Measurements from ENCODE around the gene TASOR2. TPM values are rescaled to one million over a fixed set of nuclear protein-coding genes. Genes with fewer than 3 reads are reported as not detected.

Gene TASOR2
- total RNA-seq, 1 donor from 2014 or later = 87.2 TPM

DNA sequence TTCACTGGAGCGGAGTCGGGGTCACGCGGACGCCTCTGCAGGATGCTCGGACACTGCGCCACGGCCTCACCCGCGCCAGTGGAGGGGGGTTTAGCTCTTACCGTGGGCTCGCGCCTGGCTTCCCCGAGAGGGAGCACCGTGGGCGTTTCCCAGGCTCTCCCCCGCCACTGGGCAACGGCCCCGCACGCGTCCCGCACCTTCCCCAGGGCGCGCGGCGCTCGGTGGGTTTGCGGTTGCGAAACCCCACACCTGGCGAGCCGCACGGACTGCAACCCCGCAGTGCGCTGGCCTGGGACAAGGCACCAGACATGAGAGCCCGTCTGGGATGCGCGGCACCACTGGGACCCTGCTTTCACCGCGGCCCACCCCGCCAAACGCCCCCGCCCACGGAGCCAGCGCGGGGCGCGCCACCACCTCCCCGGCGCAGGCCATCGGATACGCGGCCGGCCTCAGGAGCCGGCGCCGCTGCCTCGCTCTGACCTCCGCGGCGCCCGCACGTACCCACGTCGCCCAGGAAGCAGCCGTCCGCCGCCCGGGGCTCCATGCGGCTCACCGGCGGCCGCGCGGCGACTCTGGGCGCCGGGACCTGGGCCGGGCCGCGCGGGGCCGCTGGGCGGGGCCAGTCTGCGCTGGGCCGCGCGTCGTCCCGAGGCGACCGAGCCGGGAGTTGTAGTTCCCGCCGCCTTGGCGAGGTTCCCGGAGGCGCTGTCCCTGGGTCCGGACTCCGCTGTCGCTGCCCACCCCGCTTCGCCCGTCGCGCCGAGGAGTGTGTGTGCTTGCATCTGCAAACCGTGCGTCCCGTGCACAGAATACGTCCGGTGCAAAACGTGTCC is 18.4 kb upstream of the TASOR2 start, which contains the start of gene ASB13:
Gene ASB13 (minus strand): TSS at position 588 of the 833 bp plus-strand sequence. CDS start 44 bp downstream, at position 544.
- no peak for TF ChIP-seq EZH2 (IDR thresholded peaks at IDR 0.05; ENCODE audit: insufficient read depth, low read length)
- TF ChIP-seq, protein P1, sequence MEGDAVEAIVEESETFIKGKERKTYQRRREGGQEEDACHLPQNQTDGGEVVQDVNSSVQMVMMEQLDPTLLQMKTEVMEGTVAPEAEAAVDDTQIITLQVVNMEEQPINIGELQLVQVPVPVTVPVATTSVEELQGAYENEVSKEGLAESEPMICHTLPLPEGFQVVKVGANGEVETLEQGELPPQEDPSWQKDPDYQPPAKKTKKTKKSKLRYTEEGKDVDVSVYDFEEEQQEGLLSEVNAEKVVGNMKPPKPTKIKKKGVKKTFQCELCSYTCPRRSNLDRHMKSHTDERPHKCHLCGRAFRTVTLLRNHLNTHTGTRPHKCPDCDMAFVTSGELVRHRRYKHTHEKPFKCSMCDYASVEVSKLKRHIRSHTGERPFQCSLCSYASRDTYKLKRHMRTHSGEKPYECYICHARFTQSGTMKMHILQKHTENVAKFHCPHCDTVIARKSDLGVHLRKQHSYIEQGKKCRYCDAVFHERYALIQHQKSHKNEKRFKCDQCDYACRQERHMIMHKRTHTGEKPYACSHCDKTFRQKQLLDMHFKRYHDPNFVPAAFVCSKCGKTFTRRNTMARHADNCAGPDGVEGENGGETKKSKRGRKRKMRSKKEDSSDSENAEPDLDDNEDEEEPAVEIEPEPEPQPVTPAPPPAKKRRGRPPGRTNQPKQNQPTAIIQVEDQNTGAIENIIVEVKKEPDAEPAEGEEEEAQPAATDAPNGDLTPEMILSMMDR (IDR thresholded peaks at IDR 0.05; ENCODE audit: insufficient read depth, low read depth, low read length) = no peak
- H3K9me3 ChIP-seq (ENCODE audit: insufficient read depth, low read depth, low read length) = no peaks in the 10 kb centered on the region
- H3K4me1 Mint-ChIP-seq (ENCODE audit: low read depth, unreplicated experiment) = no peaks in the 10 kb centered on the region
- peaks cover under 1% of the 10 kb centered on the region for H3K9me3 Mint-ChIP-seq (ENCODE audit: unreplicated experiment)
- H3K27ac Mint-ChIP-seq (ENCODE audit: unreplicated experiment) = peak within 1 kb of the TSS; percentile 55
- H3K4me3 Mint-ChIP-seq (ENCODE audit: unreplicated experiment) = peak within 1 kb of the TSS; percentile 92
- H2AFZ ChIP-seq (ENCODE audit: low read depth, low read length) = peak within 1 kb of the TSS; percentile 98
- H3K36me3 ChIP-seq (ENCODE audit: insufficient read depth, low read length) = no peaks in the 10 kb centered on the region
- peak within 1 kb of the TSS; percentile 68 for H3K4me3 ChIP-seq (ENCODE audit: insufficient read depth, low read depth, low read length)
- H3K27ac ChIP-seq (ENCODE audit: low read depth, low read length) = no peak within 1 kb of the TSS
- FAIRE-seq (no peak), DNase-seq (ENCODE audit: low read depth) (no peak)
- H3K4me2 ChIP-seq (ENCODE audit: low read length) = peak within 1 kb of the TSS; percentile 93
- H3K27me3 ChIP-seq (ENCODE audit: insufficient read depth, low read length) = peaks cover 5% of the 10 kb centered on the region
- peaks cover 13% of the 10 kb centered on the region for H3K27me3 Mint-ChIP-seq (ENCODE audit: low read depth, unreplicated experiment)
- H3K9ac ChIP-seq (ENCODE audit: low read length) = peak within 1 kb of the TSS; percentile 76
- no peaks in the 10 kb centered on the region for H3K79me2 ChIP-seq (ENCODE audit: insufficient read depth, low read length)
- H3K36me3 Mint-ChIP-seq (ENCODE audit: low read depth, unreplicated experiment) = no peaks in the 10 kb centered on the region
- peaks cover 12% of the 10 kb centered on the region for H3K4me1 ChIP-seq (ENCODE audit: insufficient read depth, low read length)
- H4K20me1 ChIP-seq (ENCODE audit: insufficient read depth, low read length) = no peaks in the 10 kb centered on the region

DNA sequence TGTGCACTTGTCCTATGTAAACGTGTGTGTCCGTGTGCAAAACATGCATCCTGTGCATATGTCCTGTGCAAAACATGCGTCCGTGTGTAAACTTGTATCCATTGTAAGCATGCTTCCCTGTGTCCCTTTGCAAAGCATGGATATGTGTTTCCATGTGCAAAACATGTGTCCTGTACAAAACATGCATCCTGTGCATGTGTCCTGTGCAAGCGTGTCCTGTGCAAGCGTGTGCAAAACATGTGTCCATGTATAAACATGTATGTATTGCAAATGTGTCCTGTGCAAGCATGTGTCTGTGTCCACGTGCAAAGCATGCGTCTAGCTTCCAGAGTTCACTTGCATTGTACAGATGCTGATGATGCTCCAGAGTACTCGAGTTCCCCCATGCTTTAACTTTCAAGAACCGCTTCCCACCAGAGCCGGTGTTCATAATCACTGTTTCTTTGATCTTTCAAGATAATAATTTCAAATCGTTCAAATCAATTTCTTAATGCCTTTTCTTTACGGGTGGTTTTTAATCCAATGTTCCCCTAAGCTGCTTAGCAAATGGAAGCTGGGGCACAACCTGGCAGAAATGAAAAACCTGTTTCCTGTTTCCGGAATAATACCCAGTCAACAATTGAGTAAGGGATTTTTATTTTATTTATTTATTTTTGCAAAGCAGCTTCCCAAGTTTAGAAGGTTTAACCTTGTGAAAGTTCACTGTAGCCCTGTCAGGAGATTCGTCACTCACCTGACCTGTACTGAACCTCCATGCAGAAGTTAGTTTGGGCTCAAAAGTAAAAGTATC is 17.6 kb upstream of the TASOR2 start:
- peak overlapping the region; percentile 92 for H3K4me3 Mint-ChIP-seq (ENCODE audit: unreplicated experiment)
- no peaks in the 10 kb centered on the region for H3K36me3 Mint-ChIP-seq (ENCODE audit: low read depth, unreplicated experiment)
- peaks cover 12% of the 10 kb centered on the region for H3K4me1 ChIP-seq (ENCODE audit: insufficient read depth, low read length)
- TF ChIP-seq, protein P1 (IDR thresholded peaks at IDR 0.05; ENCODE audit: insufficient read depth, low read depth, low read length) = no peak
- TF ChIP-seq EZH2 (IDR thresholded peaks at IDR 0.05; ENCODE audit: insufficient read depth, low read length) = no peak
- peaks cover 5% of the 10 kb centered on the region for H3K9me3 Mint-ChIP-seq (ENCODE audit: unreplicated experiment)
- H2AFZ ChIP-seq (ENCODE audit: low read depth, low read length) = peak overlapping the region; percentile 98
- H3K36me3 ChIP-seq (ENCODE audit: insufficient read depth, low read length) = no peaks in the 10 kb centered on the region
- H3K79me2 ChIP-seq (ENCODE audit: insufficient read depth, low read length) = no peaks in the 10 kb centered on the region
- H3K4me2 ChIP-seq (ENCODE audit: low read length) = peak overlapping the region; percentile 93
- peak overlapping the region; percentile 76 for H3K9ac ChIP-seq (ENCODE audit: low read length)
- peak overlapping the region; percentile 68 for H3K4me3 ChIP-seq (ENCODE audit: insufficient read depth, low read depth, low read length)
- DNase-seq (ENCODE audit: low read depth) = no peak
- H3K4me1 Mint-ChIP-seq (ENCODE audit: low read depth, unreplicated experiment) = no peaks in the 10 kb centered on the region
- H3K27ac Mint-ChIP-seq (ENCODE audit: unreplicated experiment) = peak overlapping the region; percentile 55
- FAIRE-seq = no peak
- no peaks in the 10 kb centered on the region for H3K9me3 ChIP-seq (ENCODE audit: insufficient read depth, low read depth, low read length)
- peaks cover 13% of the 10 kb centered on the region for H3K27me3 Mint-ChIP-seq (ENCODE audit: low read depth, unreplicated experiment)
- peaks cover 5% of the 10 kb centered on the region for H3K27me3 ChIP-seq (ENCODE audit: insufficient read depth, low read length)
- H3K27ac ChIP-seq (ENCODE audit: low read depth, low read length) = no peak overlapping the region
- no peaks in the 10 kb centered on the region for H4K20me1 ChIP-seq (ENCODE audit: insufficient read depth, low read length)

Measured in astrocyte (in vitro differentiated cells and primary cell).